NCI-H510A (cell line): ENCODE measurements around the gene EPS15.
"Not testable (repeated sequence)": the region's sequence is repeated elsewhere in the genome, so short reads cannot be mapped to it uniquely, and the experiment has no call there.

Experiments
- DNase-seq: peaks from one replicate; lab custom pipeline; 2025; lab: John Stamatoyannopoulos, UW

Gene EPS15

DNA sequence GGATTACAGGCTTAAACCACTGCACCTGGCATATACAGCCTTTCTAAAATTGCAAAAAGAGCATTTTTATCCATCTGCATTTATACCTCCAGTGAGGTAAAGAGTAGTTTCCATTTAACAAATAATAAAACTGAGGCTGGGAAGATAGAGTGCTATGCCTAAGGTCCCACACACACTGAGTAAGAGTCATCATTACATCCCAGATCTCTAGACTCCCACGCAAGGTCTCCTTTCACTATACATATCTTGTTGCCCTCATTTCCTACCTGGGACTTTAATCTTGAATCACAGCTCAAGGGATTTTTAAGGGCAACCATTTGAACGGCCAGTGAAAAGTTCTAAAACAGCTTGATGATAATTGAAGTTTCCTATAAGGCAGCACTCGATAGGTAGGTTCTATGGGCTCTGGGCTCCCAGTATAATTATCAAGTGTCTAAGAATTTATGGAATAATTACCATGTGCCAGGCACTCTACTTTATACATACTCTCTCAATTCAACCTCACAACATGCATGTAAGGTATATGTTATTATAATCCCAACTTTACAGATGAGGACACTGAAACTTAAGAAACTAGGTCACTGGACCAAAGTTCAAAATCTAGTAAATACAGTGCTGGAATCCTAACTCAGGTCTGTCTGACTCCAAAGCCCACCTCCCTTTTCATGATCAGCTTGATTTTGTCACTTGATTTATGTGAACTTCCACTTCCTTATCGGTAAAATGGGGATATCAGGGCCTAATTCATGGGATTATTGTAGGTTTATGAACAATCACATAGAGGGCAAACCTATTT, 23.3 kb upstream of the EPS15 start:
- DNase-seq = no peak

DNA sequence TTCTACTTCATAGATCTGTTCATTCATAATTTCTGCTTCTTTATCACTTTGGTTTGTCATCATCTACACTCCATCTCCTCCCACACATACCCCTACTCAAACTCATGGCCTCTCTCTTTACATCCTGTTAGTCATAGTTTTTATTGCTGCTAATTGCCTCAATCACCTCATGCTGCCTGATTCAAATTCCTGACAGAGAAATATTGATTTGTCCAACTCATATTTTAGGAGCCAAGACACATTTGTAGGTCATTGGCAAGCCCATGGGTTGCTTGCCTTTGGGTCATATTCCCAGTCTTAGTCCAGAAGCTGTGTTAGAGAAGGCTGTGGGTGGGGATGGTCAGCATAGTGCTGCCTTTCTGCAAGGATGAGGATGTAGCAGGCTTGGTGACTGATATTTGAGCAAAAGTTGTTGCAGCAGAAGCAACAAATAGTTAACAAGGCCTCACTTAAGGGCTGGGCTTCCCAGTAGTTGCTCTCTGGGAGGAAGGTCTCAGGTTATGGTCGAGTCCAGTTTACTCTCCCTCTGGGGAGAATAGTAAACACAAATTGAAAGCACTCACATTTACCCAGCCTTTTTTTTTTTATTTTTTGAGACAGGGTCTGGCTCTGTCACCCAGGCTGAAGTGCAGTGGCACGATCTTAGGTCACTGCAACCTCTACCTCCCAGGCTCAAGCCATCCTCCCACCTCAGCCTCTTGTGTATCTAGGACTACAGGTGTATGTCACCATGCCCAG, 22.4 kb upstream of the EPS15 start:
- DNase-seq = no peak

DNA sequence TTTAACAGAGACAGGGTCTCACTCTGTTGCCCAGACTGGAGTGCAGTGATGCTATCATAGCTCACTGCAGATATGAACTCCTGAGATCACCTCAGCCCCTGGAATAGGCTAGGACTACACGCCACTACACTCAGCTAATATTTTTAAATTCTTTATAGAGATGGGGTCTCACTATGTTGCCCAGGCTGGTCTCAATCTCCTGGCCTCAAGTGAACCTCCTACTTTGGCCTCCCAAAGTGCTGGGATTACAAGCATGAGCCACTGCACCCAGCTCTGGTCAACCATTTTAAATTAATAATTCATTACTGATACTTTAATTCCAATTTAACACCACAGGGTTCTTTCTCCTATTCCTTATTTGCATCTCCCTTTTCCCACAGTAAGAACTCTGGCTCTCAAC, 18.5 kb upstream of the EPS15 start:
- no peak for DNase-seq

DNA sequence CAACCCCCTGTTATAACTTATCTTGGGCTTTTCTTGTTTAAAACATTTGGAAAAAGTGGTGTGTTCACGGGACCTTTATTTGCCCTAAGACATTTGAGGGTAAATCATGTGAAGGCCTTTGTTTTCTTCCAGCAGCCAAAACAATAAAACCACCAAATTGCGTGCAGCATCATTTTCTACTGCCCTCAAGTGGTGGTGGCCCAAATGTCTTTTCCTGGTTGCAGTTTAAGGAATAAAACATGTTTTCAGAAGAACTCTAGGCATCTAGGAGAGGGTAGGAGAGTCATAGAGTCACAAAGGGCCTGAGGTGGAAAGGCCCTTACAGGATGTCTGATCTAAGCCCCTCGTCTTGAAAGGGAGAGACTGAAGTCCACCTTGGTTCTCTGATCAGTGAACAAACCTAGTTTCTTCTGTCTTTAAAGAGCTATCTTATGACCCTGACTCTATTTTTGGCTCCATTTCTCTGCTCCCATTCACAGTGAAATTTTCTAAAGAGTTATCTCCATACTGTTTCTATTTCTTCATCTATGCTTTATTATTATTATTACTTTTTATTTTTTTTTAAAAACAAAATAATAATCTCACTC, 16.0 kb upstream of the EPS15 start:
- no peak for DNase-seq

DNA sequence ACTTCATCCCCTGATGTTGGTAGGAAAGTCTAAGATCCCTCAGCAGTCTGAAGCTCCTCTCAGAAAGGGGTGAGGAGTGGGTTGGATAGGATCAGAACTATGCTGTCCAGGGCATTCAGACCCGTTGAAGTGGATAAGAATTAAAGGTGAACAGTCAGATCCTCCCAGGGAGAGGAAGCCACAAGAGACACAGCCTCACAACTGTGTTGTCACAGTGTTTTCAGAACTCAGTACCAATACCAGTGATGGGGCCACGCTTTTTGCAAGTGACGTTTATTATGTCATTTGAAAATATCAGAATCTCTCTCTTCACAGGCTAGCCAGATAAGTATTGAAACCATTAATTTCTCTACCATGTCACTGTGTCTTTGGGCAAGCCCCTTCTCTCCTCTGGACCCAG, 15.4 kb upstream of the EPS15 start:
- DNase-seq = no peak

DNA sequence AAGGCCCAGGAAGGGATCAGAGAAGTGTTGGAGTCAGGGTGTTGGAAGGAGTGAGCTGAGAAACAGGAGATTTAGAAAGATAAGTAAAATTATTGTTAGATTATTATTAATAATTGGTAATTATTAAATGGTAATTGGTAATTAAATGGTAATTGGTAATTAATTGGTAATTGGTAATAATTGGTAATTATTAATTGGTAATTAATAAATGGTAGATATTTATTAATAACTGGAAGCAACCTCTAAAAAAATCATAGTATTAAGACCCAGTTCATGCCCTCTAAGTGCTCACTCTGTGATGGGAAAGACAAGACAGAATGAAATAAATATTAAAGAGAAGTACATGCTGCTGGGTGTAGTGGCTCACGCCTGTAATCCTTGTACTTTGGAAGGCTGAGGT, 13.8 kb upstream of the EPS15 start:
- DNase-seq = no peak

DNA sequence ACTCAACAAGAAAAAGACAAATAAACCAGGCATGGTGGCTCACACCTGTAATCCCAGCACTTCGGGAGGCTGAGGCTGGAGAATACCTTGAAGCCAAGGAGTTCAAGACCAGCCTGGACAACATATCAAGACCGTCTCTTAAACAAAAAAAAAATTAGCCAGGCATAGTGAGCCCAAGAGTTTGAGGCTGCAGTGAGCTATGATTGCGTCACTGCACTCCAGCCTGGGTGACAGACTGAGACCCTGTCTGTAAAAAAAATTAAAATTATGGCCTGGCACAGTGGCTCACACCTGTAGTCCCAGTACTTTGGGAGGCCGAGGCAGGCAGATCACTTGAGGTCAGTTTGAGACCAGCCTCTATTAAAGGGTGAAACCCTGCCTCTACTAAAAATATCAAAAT, 11.4 kb upstream of the EPS15 start:
- DNase-seq = not testable (repeated sequence)

DNA sequence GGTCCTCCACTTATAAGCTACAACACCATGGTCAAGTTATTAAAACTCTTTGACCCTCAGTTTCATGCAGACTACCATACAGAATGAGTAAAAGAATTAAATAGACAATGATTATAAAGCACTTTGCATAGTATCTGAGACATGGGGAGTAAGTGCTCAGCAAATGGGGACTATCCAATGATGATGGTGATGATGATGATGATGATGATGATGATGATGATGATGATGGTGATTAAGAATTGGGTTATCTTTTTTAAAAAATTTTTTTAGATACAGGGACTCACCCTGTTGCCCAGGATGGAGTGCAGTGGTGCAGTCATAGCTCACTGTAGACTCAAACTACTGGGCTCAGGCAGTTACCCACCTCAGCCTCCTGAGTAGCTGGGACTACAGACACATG, 8.1 kb upstream of the EPS15 start:
- no peak for DNase-seq

DNA sequence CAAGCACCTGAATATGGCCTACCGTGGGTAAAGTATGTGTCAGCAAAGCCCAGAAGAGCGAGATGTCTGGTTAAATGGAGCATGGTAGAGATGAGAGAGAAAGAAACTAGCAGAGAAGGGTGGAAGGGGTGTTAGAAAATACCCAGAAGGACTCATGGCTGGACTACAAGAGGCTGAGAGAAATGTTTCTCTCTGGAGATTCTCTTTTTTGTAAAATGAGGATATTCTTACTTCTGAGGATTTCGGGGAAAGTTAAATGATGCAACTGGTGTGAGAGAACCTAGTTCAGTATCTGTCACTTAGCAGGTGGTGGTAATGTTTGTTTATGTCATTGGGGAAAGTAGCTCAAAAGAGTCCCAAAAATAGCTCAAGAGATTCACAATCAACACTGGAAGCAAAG, 7.2 kb upstream of the EPS15 start:
- DNase-seq = no peak

DNA sequence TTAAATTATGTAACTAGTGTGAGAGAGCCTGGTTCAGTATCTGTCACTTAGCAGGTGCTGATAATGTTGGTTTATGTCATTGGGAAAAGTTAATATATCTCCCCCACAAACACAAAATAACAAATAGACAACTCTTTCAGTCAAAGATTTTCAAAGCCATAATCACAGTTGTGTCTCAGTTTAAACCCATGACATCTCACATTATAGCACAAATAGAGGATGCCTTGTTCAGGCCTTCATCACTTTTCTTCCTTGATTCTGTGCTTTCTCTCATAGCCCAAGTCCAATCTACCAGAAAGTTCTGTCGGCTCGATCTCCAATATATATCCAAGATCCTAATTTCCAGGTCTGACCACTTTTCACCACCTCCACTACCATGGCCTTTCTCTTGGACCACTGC, 6.2 kb upstream of the EPS15 start:
- no peak for DNase-seq

DNA sequence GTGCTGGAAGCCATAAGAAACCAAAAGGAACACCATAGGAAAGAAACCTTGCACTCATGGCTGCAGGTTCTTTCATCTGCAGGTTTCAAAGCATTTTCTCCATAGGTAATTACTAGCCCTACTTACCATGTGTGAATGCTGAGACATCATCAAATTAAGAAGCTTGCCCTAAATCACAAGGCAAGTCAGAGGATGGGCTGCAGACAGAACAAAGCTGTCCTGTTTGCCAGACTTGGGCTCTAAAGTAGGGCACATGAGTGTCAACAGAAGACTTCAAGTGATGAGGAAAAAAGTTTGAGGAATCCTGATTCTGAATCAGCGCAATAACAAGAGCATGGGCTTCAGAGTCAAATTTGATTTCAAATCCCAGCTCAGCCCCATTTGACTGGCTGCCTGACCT, 5.8 kb upstream of the EPS15 start:
- DNase-seq = no peak

DNA sequence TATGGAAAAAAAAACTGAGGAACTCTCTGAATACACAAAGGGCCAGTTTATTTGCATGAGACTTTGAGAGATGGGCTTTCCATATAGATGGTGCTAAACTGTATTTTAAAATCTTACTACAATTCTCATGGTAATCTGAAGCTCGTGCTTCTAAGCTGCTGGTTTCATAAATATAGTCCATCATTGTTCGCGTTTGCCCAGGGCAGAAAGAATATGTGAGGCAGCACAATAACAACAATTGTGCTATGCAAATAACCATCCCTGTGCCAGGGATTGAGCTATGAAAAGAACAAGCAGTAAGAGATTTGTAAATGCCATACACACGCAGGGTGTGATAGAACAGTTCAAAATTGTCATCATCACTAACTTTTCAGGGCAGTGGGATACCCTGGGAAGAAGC, 4.9 kb upstream of the EPS15 start:
- DNase-seq = no peak

DNA sequence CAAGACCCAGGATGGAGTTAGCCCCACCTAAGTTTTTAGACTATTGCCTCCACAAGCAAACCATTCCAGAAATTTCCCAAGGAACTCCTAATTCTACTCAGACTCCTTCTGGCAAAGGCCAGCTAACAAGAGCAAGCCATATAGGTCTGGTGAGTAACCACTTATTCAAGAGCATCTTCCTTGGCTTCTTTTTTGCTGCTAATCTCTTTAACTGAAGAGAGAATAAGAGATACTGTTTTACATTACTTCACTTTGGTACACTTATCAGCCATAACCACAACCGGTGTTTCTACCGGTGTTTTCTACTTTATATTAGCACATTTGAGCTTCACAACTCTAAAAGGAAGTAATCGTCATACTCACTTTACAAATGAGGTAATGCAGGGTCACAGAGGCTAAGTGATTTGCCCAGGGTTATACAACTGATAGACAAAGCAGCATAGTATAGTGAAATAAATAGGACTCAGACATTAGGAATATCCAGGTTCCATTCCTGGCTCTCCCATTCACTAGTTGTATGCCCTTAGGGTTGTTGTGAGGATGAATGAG, 1.7 kb upstream of the EPS15 start:
- no peak for DNase-seq

DNA sequence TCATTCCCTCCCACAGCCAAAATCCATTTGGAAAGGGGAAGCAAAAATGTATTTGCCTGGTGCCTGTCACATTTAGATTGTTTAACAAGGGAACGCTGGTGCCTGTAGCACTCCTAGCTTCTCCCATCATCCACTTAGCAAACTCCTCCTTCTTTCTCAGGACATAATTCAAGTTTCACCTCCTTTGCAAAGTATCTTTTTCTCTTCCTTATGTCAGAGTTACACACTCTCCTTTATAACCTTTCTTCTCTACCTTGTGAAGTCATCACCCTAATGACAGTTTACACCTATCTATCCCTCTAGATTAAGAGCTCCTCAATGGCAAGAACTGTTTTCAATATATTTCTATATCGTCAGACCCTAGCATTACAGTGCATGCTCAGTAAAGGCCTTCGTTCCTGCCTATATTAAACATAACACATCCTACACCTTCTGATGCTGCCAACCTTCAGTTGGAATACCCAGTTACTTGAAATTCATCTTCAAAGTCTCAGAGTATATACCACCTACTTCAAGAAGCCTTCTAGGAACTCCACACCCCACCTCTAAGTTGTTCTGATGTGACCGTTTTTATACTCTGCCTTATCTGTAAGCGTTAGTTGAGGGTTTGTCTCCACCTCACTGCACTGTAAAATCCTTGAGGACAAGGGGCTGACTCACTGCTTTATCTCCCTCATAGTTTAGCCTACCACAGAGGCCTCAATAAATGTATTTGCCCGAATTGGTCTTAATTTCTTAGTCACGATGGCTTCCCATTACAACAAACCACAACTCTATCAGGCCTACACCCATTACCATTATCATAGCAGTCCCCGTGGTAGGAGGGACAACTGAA, 1.0 kb upstream of the EPS15 start:
- no peak for DNase-seq

DNA sequence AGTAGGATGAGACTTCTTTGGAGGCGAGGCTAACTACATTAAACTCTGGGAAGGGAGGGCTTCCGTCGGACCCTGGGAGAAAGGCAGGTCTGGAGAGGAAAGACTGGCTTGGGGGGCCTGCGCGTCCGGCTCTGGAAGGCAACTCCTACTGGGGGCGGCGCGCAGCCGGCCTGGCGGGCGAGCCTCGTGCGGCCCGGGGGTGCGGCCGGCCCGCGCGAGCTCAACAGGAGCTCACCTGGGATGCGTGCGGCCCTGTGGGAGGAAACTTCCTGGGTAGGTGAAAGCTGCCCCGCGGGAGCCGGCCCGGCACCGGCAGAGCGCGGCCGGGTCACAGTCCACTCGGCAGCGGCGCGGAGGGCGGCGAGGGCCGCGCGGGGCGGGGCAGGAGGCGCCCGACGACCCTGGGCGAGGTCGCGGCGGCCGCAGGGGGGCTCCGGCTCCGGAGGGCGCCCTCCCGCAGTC, 449 bp downstream of the EPS15 start:
- DNase-seq = peak; percentile 26

DNA sequence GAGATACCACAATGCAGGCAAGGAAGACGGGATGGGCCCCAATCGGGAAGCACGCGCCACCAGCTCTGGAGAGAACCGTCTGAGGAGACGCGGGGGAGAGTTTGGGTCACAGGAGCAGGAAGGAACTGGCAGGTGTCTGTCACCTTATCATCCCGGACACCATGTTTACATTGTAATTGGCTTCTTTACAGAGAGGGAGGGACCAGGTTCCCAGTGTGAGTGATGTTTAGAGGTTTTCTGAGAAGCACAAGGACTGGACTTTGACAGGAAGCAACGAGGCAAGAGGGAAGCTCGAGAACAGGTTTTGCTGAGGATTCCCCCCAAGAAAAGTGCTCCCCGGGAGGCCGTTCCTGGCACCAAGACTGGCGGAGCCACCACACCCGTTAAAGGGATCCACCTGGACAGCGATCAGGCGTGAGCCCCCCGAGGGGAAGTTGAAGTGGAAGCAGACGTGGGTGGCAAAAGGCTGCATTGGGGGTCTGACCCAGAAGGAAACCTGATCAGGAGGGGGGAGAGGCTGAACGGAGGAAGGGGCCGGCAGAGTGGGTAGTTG, 957 bp downstream of the EPS15 start:
- peak; percentile 38 for DNase-seq

DNA sequence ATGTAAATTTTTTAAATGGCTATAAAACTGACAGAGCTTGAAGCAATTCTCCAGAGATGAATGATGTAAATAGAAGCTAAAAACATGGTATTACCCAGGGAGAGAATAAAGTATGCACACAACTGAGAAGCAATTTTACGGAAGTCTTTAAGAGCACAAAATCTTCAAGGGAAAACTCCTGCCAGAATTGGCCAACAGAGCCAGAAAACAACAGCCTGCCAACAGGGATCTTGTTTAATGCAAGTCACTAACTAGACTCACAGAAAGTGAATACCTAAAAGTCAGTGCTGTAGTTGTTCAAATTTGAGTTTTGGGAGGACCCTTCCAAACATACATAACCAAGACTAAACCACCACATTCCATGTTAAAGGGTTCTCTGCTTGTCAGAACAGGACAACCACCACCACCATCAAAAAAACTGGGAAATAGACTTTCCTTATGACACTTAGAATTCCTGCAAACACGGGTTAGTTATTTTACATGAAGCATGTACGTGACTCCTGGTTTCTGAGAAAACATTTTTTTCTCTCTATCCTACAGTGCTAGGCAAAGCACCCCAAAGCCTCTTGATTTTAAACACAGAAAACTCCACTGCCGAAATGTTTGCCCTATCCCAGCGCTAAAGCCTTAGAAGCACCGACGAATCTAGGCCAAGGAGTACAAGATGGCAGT, 1.6 kb downstream of the EPS15 start:
- no peak for DNase-seq

DNA sequence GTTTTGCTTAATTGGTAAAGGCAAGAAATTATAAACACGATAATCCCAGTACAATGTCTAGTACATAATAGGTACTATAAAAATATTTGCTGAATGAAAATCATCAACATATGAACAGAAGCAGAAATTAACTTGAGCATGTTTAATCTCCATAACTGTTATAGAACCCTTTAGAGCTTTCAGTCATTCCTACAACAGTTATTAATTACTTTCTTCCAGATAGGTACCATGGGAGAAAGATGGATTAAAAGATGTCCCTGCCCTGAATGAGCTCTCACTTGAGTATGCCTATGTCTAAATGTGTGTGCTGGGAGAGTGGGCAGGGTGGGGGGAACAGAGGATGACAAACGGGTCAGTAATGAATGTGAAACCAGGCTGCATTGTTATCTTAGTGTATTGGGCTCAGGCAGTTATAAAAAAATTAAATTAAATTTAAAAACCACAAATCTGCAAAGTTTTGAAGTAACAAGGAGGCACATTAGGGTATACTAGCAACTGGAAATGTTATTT, 2.4 kb downstream of the EPS15 start:
- DNase-seq = no peak

DNA sequence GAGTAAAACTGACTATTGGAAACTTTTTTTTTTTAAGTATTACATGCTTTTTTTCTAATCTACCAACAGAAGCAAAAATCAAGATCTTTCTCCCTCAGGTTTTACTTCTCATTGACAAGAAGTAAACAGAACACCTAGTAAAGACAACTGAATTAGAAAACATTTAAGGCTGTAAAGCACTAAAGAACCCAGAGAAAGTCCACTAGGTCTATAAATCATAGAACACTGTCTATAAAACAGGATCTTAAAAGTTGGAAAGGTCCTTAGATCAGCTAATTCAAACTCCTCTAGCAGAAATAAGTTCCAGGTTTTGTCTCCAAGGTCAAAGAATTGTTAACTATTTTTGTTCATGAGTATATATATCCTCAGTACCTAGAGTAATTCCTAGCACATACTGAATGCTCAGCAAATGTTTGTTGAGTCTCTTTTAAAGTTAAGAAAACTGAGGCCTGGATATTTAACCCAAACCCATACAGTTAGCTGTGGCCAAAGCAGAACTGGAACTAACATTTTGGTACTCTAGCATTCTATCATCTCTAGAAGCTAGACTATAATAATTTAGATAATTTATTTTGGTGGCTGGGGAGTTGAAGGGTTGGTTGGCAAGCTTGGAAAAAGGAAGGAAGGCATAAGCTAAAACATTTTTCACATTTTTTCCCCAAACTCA, 3.0 kb downstream of the EPS15 start:
- DNase-seq = no peak

DNA sequence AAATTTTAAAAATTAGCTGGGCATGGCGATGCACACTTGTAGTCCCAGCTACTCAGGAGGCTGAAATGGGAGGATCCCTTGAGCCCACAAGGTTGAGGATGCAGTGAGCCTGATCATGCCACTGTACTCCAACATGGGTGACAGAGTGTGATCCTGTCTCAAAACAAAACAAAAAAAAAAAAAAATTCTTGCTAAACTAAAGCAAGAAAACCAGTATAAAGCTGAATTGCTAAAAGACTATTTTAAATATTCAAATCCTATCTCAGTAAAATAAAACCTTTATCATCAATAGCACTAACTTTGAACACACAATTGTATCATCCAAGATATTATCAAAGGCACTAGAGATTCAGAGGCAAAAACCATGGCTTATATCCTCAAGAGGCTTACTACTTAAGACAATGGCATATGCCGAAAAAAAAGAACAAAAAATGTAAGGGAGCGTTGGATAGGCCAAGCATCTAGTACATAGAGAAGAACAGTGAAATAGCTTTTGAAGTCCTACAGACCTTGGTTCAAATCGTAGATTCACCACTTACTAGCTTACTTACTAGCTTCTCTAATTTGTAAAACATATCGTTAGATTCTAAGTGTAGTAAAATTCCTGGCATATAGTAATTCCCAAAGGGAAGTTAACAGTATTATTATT, 3.6 kb downstream of the EPS15 start:
- no peak for DNase-seq
